GM21619 (cell line): Measurements from ENCODE around the gene SIK1.
"Not testable (repeated sequence)": the region's sequence is repeated elsewhere in the genome, so short reads cannot be mapped to it uniquely, and the experiment has no call there.

Source experiments
- ATAC-seq: cut with Tn5 transposase; IDR thresholded peaks from one replicate; pipeline ENCODE4 v1.9.1; 2021; ENCODE audit not compliant: unreplicated experiment

Gene SIK1

GRCh38 chr21:43426404-43427241, at the start of gene SIK1:
SIK1 (minus strand) TSS chr21:43427131; CDS start chr21:43426178, 953 bp downstream.
- ATAC-seq, result peak; percentile 41

- ATAC-seq, result not testable (repeated sequence)
Observed at GRCh38 chr21:43471597-43472242, 44.8 kb upstream of the SIK1 start.

GRCh38 chr21:43469719-43470458, 43.0 kb upstream of the SIK1 start:
- ATAC-seq, result not testable (repeated sequence)

GRCh38 chr21:43467785-43468184, 40.9 kb upstream of the SIK1 start:
- ATAC-seq, result no peak

GRCh38 chr21:43465159-43465558, 38.2 kb upstream of the SIK1 start:
- ATAC-seq, result not testable (repeated sequence)

GRCh38 chr21:43463498-43464261, 36.7 kb upstream of the SIK1 start:
- ATAC-seq, result not testable (repeated sequence)

GRCh38 chr21:43462932-43463331, 36.0 kb upstream of the SIK1 start:
- ATAC-seq, result not testable (repeated sequence)

- not testable (repeated sequence) for ATAC-seq
Observed at GRCh38 chr21:43460475-43460874, 33.5 kb upstream of the SIK1 start.

GRCh38 chr21:43458995-43459394, 32.1 kb upstream of the SIK1 start:
- ATAC-seq, result not testable (repeated sequence)

GRCh38 chr21:43456616-43457314, 29.8 kb upstream of the SIK1 start:
- not testable (repeated sequence) for ATAC-seq

GRCh38 chr21:43455717-43456116, 28.8 kb upstream of the SIK1 start:
- ATAC-seq, result not testable (repeated sequence)

- ATAC-seq, result not testable (repeated sequence)
Observed at GRCh38 chr21:43454176-43454575, 27.2 kb upstream of the SIK1 start.

GRCh38 chr21:43451850-43452249, 24.9 kb upstream of the SIK1 start:
- not testable (repeated sequence) for ATAC-seq

- ATAC-seq, result not testable (repeated sequence)
Observed at GRCh38 chr21:43450287-43450686, 23.4 kb upstream of the SIK1 start.

GRCh38 chr21:43447353-43447977, 20.5 kb upstream of the SIK1 start:
- ATAC-seq, result not testable (repeated sequence)

- ATAC-seq, result not testable (repeated sequence)
Observed at GRCh38 chr21:43446277-43446932, 19.5 kb upstream of the SIK1 start.

- not testable (repeated sequence) for ATAC-seq
Observed at GRCh38 chr21:43444524-43444923, 17.6 kb upstream of the SIK1 start.

- ATAC-seq, result not testable (repeated sequence)
Observed at GRCh38 chr21:43442571-43442970, 15.6 kb upstream of the SIK1 start.
